SK-N-SH treated with all-trans-retinoic acid at 6 μM for 48 hours (cell line): ENCODE data around the gene CHST9.

Experiments used
- ATAC-seq: fragments of 200-7000 bp; cut with Tn5 transposase; 3 replicates; pipeline ENCODE4 v1.9.1; 2020; ENCODE audit warnings: mild to moderate bottlenecking, moderate library complexity
- ARNTL ChIP-seq: fragments of 450-650 bp; formaldehyde crosslinking; IDR thresholded peaks from 2 replicates; pipeline ENCODE4 v1.5.0; 2020; ENCODE audit warnings: low read depth, mild to moderate bottlenecking, moderate library complexity, borderline replicate concordance
- BACH2 ChIP-seq: fragments of 250-450 bp; sonication (Bioruptor Pico); IDR thresholded peaks from 2 replicates; pipeline ENCODE4 v1.9.0; 2021; ENCODE audit warnings: mild to moderate bottlenecking, borderline replicate concordance
- CSDC2 ChIP-seq: fragments of 250-450 bp; sonication (Bioruptor Pico); IDR thresholded peaks from 2 replicates; pipeline ENCODE4 v1.5.0; 2020; ENCODE audit warnings: mild to moderate bottlenecking, moderate library complexity
- ESRRG ChIP-seq: fragments of 250-450 bp; sonication (Bioruptor Pico); IDR thresholded peaks from 2 replicates; pipeline ENCODE4 v1.6.1; 2021; ENCODE audit warnings: mild to moderate bottlenecking
- GLIS3 ChIP-seq: fragments of 250-450 bp; sonication (Bioruptor Pico); IDR thresholded peaks from 2 replicates; pipeline ENCODE4 v1.5.0; 2020; ENCODE audit warnings: mild to moderate bottlenecking, moderate library complexity
- ISL1 ChIP-seq: fragments of 250-450 bp; sonication (Bioruptor Pico); IDR thresholded peaks from 2 replicates; pipeline ENCODE4 v2.1.2; 2022; ENCODE audit warnings: mild to moderate bottlenecking, moderate library complexity
- OSR1 ChIP-seq: fragments of 250-450 bp; sonication (Bioruptor Pico); IDR thresholded peaks from 2 replicates; pipeline ENCODE4 v1.8.0; 2022; ENCODE audit warnings: moderate library complexity, mild to moderate bottlenecking, inconsistent platforms
- PPARA ChIP-seq: fragments of 250-450 bp; sonication (Bioruptor Pico); IDR thresholded peaks from 2 replicates; pipeline ENCODE4 v1.5.0; 2020; ENCODE audit warnings: mild to moderate bottlenecking, borderline replicate concordance
- RARB ChIP-seq: fragments of 250-450 bp; sonication (Bioruptor Pico); IDR thresholded peaks from 2 replicates; pipeline ENCODE4 v1.8.0; 2021; ENCODE audit warnings: mild to moderate bottlenecking, moderate library complexity
- SNAI2 ChIP-seq: fragments of 250-450 bp; sonication (Bioruptor Pico); IDR thresholded peaks from 2 replicates; pipeline ENCODE4 v1.5.0; 2020; ENCODE audit warnings: mild to moderate bottlenecking, moderate library complexity
- TCF4 ChIP-seq: fragments of 250-450 bp; sonication (Bioruptor Pico); IDR thresholded peaks from 2 replicates; pipeline ENCODE4 v1.8.0; 2021; ENCODE audit warnings: mild to moderate bottlenecking, moderate library complexity, borderline replicate concordance
- TOX ChIP-seq: fragments of 250-450 bp; sonication (Bioruptor Pico); IDR thresholded peaks from 2 replicates; pipeline ENCODE4 v1.8.0; 2021; ENCODE audit warnings: mild to moderate bottlenecking, moderate library complexity, borderline replicate concordance
- ZC3H10 ChIP-seq: fragments of 250-450 bp; sonication (Bioruptor Pico); IDR thresholded peaks from 2 replicates; pipeline ENCODE4 v1.5.1; 2021; ENCODE audit warnings: mild to moderate bottlenecking, moderate library complexity
- ZFP3 ChIP-seq: fragments of 250-450 bp; sonication (Bioruptor Pico); IDR thresholded peaks from 2 replicates; pipeline ENCODE4 v1.5.0; 2020; ENCODE audit warnings: mild to moderate bottlenecking, moderate library complexity
- ZFP30 ChIP-seq: fragments of 450-650 bp; formaldehyde crosslinking; IDR thresholded peaks from 2 replicates; pipeline ENCODE4 v1.5.0; 2022; ENCODE audit warnings: mild to moderate bottlenecking, moderate library complexity
- ZNF70 ChIP-seq: fragments of 450-650 bp; formaldehyde crosslinking; IDR thresholded peaks from 2 replicates; pipeline ENCODE4 v1.5.0; 2020; ENCODE audit warnings: mild to moderate bottlenecking, moderate library complexity
- ZNF8 ChIP-seq: fragments of 450-650 bp; formaldehyde crosslinking; IDR thresholded peaks from 2 replicates; pipeline ENCODE4 v1.5.0; 2020; ENCODE audit warnings: mild to moderate bottlenecking, moderate library complexity
- TF ChIP-seq, protein P1 (sequence below): fragments of 250-450 bp; sonication (Bioruptor Pico); IDR thresholded peaks from 2 replicates; pipeline ENCODE4 v1.5.0; 2020; ENCODE audit warnings: mild to moderate bottlenecking, moderate library complexity
- TF ChIP-seq, protein P2 (sequence below): fragments of 250-450 bp; sonication (Bioruptor Pico); IDR thresholded peaks from 2 replicates; pipeline ENCODE4 v1.8.0; 2021; ENCODE audit warnings: low read depth, mild to moderate bottlenecking, moderate library complexity, borderline replicate concordance
- TF ChIP-seq, protein P3 (sequence below): fragments of 250-450 bp; sonication (Bioruptor Pico); IDR thresholded peaks from 2 replicates; pipeline ENCODE4 v1.8.0; 2020; ENCODE audit warnings: mild to moderate bottlenecking, moderate library complexity, borderline replicate concordance
- TF ChIP-seq, protein P4 (sequence below): fragments of 250-450 bp; sonication (Bioruptor Pico); IDR thresholded peaks from 2 replicates; pipeline ENCODE4 v1.5.1; 2021; ENCODE audit warnings: mild to moderate bottlenecking, moderate library complexity

The CHST9 gene

DNA sequence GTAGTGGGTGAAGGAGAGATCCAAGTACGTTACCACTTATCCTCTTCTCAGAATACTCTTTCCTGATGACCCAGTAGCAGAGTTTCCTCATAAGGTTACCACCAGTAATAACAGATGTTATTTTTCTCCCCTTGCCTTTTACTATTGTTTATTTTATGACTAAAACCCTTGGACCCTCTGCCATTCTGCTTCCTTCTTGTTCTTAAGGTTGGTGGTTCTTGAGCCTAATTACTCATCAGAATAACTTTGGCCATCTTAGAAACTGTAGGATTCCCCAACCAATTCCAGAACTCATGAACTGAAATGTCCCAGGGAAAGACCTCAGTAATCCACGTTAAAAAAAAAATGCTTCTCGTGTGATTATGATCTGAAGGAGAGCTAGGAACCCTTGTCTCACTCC is 64.9 kb downstream of the CHST9 start (continued):
- TF ChIP-seq ZFP30 (CRISPR knock-in tag) (no peak), RARB (CRISPR knock-in tag) (no peak), TCF4 (CRISPR knock-in tag) (no peak), ZC3H10 (no peak), ISL1 (CRISPR knock-in tag) (no peak), TOX (CRISPR knock-in tag) (no peak), PPARA (no peak), ARNTL (CRISPR knock-in tag) (no peak), ZNF8 (CRISPR knock-in tag) (no peak)
- TF ChIP-seq, protein P1, sequence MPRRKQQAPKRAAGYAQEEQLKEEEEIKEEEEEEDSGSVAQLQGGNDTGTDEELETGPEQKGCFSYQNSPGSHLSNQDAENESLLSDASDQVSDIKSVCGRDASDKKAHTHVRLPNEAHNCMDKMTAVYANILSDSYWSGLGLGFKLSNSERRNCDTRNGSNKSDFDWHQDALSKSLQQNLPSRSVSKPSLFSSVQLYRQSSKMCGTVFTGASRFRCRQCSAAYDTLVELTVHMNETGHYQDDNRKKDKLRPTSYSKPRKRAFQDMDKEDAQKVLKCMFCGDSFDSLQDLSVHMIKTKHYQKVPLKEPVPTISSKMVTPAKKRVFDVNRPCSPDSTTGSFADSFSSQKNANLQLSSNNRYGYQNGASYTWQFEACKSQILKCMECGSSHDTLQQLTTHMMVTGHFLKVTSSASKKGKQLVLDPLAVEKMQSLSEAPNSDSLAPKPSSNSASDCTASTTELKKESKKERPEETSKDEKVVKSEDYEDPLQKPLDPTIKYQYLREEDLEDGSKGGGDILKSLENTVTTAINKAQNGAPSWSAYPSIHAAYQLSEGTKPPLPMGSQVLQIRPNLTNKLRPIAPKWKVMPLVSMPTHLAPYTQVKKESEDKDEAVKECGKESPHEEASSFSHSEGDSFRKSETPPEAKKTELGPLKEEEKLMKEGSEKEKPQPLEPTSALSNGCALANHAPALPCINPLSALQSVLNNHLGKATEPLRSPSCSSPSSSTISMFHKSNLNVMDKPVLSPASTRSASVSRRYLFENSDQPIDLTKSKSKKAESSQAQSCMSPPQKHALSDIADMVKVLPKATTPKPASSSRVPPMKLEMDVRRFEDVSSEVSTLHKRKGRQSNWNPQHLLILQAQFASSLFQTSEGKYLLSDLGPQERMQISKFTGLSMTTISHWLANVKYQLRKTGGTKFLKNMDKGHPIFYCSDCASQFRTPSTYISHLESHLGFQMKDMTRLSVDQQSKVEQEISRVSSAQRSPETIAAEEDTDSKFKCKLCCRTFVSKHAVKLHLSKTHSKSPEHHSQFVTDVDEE (CRISPR knock-in tag), result no peak

DNA sequence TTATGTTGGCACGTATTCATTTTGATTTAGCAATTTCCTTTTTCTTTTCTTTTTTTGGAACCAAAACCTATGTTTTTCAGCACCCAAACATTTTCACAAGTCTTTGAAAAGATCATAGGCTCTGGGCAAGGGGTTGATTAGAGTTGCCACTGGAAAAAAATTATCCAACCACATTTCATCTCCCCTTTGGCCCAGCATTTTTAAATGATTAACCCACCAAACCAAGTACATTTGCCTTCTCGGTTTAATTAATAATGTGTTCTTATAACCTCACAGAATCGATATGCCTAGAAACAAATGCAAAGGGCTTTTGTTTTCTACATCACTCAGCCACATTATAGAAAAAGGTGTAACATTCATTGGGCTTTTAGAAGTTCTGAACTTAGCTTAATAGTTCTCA is 66.1 kb downstream of the CHST9 start:
- no peak for ATAC-seq
- TF ChIP-seq, protein P2, sequence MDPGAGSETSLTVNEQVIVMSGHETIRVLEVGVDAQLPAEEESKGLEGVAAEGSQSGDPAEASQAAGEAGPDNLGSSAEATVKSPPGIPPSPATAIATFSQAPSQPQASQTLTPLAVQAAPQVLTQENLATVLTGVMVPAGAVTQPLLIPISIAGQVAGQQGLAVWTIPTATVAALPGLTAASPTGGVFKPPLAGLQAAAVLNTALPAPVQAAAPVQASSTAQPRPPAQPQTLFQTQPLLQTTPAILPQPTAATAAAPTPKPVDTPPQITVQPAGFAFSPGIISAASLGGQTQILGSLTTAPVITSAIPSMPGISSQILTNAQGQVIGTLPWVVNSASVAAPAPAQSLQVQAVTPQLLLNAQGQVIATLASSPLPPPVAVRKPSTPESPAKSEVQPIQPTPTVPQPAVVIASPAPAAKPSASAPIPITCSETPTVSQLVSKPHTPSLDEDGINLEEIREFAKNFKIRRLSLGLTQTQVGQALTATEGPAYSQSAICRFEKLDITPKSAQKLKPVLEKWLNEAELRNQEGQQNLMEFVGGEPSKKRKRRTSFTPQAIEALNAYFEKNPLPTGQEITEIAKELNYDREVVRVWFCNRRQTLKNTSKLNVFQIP, result no peak
- TF ChIP-seq ZNF8 (CRISPR knock-in tag) (no peak), ISL1 (CRISPR knock-in tag) (no peak), ZFP30 (CRISPR knock-in tag) (no peak), ZNF70 (CRISPR knock-in tag) (no peak), BACH2 (CRISPR knock-in tag) (no peak), GLIS3 (CRISPR knock-in tag) (no peak), TOX (CRISPR knock-in tag) (no peak), CSDC2 (no peak)
- TF ChIP-seq, protein P3, sequence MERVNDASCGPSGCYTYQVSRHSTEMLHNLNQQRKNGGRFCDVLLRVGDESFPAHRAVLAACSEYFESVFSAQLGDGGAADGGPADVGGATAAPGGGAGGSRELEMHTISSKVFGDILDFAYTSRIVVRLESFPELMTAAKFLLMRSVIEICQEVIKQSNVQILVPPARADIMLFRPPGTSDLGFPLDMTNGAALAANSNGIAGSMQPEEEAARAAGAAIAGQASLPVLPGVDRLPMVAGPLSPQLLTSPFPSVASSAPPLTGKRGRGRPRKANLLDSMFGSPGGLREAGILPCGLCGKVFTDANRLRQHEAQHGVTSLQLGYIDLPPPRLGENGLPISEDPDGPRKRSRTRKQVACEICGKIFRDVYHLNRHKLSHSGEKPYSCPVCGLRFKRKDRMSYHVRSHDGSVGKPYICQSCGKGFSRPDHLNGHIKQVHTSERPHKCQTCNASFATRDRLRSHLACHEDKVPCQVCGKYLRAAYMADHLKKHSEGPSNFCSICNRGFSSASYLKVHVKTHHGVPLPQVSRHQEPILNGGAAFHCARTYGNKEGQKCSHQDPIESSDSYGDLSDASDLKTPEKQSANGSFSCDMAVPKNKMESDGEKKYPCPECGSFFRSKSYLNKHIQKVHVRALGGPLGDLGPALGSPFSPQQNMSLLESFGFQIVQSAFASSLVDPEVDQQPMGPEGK, result no peak
- TF ChIP-seq, protein P1 (CRISPR knock-in tag), result no peak

DNA sequence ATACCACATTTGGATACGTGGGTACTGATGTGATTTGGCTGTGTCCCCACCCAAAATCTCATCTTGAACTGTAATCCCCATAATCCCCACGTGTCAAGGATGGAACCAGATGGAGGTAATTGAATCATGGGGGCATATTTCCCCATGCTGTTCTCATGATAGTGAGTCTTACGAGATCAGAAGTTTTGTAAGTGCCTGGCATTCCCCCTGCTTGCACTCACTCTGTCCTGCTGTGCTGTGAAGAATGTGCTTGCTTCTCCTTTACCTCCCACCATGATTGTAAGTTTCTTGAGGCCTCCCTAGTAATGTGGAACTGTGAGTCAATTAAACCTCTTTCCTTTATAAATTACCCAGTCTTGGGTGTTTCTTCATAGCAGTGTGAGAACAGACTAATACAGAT is 70.3 kb downstream of the CHST9 start:
- no peak for ATAC-seq
- TF ChIP-seq ZFP3 (no peak), RARB (CRISPR knock-in tag) (no peak), SNAI2 (CRISPR knock-in tag) (no peak), ESRRG (CRISPR knock-in tag) (no peak), TOX (CRISPR knock-in tag) (no peak), OSR1 (CRISPR knock-in tag) (no peak)
- TF ChIP-seq, protein P3, result no peak
- TF ChIP-seq, protein P1 (CRISPR knock-in tag), result no peak
- TF ChIP-seq, protein P2, result no peak
- TF ChIP-seq, protein P4, sequence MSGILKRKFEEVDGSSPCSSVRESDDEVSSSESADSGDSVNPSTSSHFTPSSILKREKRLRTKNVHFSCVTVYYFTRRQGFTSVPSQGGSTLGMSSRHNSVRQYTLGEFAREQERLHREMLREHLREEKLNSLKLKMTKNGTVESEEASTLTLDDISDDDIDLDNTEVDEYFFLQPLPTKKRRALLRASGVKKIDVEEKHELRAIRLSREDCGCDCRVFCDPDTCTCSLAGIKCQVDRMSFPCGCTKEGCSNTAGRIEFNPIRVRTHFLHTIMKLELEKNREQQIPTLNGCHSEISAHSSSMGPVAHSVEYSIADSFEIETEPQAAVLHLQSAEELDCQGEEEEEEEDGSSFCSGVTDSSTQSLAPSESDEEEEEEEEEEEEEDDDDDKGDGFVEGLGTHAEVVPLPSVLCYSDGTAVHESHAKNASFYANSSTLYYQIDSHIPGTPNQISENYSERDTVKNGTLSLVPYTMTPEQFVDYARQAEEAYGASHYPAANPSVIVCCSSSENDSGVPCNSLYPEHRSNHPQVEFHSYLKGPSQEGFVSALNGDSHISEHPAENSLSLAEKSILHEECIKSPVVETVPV (CRISPR knock-in tag), result no peak
